ENCODE data around the gene NUMA1. TPM values are rescaled to one million over a fixed set of nuclear protein-coding genes. Genes with fewer than 3 reads are reported as not detected.

Gene NUMA1
- total RNA-seq, 1 donor from 2014 or later: 157 TPM

DNA sequence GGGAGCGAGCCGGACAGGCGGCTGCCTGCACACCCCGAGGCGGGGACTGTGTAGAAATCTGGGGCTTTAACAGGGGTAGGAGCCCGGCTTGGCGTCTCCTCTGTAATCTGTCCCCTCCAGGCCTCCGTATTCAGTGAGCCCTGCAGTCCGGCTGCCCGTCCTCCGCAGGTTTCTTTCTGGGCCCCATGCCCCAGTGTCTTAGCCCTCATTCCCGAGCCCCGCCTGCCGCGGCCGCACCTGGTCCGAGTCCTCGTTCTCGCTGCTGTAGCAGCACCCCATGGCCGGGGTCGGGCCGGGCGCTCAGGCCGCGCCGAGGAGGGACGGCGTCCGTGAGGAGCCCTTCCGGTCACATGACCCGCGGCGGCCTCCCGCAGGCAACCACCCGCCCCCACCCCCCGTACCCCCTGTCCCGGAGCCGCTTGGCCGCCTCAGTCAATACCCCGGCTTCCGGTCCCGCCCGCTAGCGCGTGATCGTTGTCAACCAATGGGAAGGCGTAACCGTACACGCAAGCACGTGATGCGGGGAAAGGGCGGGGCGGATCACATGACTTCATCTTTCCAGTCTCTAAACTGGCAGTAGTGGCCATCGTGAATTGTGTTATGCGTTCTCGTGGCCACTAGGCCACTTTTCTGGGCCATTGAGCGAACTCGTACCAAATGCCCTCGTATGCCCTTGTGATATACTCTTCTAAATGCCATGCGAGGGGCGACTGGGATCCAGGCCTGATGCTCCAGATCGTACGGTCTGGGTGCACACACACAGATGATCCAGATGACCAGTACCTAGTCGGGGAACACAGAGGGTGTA lies 22.8 kb upstream of the NUMA1 start, which contains the start of gene LAMTOR1:
Gene LAMTOR1, minus strand, starts transcription at position 352 of the 808 bp plus-strand sequence. Its CDS starts 73 bp downstream, at position 279.
- Histone ChIP-seq H3K27me3 (ENCODE audit: control insufficient read depth, insufficient read depth, low read length) (no peaks in the 10 kb centered on the region), H3K36me3 (ENCODE audit: control insufficient read depth, insufficient read depth, low read length) (no peaks in the 10 kb centered on the region), H3K4me3 (ENCODE audit: low read depth, low read length) (peak within 1 kb of the TSS; percentile 66)
- TF ChIP-seq, protein P1, sequence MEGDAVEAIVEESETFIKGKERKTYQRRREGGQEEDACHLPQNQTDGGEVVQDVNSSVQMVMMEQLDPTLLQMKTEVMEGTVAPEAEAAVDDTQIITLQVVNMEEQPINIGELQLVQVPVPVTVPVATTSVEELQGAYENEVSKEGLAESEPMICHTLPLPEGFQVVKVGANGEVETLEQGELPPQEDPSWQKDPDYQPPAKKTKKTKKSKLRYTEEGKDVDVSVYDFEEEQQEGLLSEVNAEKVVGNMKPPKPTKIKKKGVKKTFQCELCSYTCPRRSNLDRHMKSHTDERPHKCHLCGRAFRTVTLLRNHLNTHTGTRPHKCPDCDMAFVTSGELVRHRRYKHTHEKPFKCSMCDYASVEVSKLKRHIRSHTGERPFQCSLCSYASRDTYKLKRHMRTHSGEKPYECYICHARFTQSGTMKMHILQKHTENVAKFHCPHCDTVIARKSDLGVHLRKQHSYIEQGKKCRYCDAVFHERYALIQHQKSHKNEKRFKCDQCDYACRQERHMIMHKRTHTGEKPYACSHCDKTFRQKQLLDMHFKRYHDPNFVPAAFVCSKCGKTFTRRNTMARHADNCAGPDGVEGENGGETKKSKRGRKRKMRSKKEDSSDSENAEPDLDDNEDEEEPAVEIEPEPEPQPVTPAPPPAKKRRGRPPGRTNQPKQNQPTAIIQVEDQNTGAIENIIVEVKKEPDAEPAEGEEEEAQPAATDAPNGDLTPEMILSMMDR (IDR thresholded peaks at IDR 0.05; ENCODE audit: insufficient read depth, low read length, poor library complexity, severe bottlenecking): peak; percentile 41
- DNase-seq (ENCODE audit: low read depth): peak; percentile 94

DNA sequence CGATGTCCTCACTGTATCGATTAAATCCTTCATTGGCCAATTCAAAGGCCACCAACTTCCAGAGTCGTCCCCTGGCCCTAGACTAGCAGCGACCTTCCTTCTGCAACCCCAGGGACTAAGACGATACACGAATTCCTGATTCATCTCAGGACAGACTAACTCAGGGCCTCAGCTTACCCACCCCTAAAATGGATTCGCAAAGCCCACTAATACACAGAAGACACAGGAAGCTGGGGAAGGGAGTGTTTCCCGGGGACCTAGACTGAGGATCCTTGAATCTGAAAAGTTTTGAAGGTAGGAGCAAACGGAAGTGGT lies 22.2 kb upstream of the NUMA1 start:
- H3K36me3 ChIP-seq (ENCODE audit: control insufficient read depth, insufficient read depth, low read length): no peaks in the 10 kb centered on the region
- H3K4me3 ChIP-seq (ENCODE audit: low read depth, low read length): peak overlapping the region; percentile 66
- TF ChIP-seq, protein P1 (IDR thresholded peaks at IDR 0.05; ENCODE audit: insufficient read depth, low read length, poor library complexity, severe bottlenecking): no peak

DNA sequence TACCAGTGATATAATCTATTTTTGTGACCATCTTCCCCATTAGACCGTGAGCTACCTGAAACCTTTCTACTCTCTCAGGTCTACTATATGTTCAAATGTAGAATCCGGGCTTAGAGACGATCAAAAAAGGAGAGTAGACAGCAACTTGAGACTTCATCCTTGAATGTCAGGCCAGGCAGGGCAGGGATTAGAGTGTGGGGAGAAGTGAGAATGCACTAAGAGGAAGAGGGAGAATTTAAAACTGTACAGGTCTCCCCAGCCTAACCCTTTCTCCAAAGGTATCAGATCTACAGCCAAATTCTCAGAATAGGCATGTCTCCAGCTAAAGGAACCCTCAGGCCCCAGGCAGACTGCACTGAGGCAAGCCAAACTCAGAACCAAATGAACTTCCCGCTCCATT lies 21.8 kb upstream of the NUMA1 start:
- DNase-seq (ENCODE audit: low read depth): no peak
- H3K27me3 ChIP-seq (ENCODE audit: control insufficient read depth, insufficient read depth, low read length): no peaks in the 10 kb centered on the region
- TF ChIP-seq, protein P1 (IDR thresholded peaks at IDR 0.05; ENCODE audit: insufficient read depth, low read length, poor library complexity, severe bottlenecking): no peak
- peak overlapping the region; percentile 66 for H3K4me3 ChIP-seq (ENCODE audit: low read depth, low read length)
- no peaks in the 10 kb centered on the region for H3K36me3 ChIP-seq (ENCODE audit: control insufficient read depth, insufficient read depth, low read length)

More for the DNA sequence above, 22.2 kb upstream of the NUMA1 start:
- no peak for DNase-seq (ENCODE audit: low read depth)
- H3K27me3 ChIP-seq (ENCODE audit: control insufficient read depth, insufficient read depth, low read length): no peaks in the 10 kb centered on the region

DNA sequence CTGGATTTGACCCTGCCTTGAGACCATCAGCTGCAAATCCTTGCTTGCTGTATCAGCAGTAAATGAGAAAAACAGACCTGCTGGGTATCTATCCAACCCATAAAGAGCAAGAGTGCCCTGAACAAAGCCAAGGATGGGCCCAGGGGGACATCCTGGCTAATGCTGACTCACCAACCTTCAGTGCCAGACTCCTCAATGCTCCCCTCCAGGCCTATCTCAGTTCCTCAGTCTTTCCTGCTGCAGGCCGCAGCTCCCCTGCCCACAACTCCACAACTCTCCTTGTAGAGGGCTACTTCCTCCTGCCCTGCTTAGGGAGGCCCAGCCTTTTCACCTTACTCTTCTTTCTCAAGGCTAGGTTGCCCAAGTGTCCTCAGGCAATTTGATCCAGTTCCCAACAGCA lies 20.1 kb upstream of the NUMA1 start:
- Histone ChIP-seq H3K27me3 (ENCODE audit: control insufficient read depth, insufficient read depth, low read length) (no peaks in the 10 kb centered on the region), H3K36me3 (ENCODE audit: control insufficient read depth, insufficient read depth, low read length) (no peaks in the 10 kb centered on the region), H3K4me3 (ENCODE audit: low read depth, low read length) (no peak overlapping the region)
- TF ChIP-seq, protein P1 (IDR thresholded peaks at IDR 0.05; ENCODE audit: insufficient read depth, low read length, poor library complexity, severe bottlenecking): no peak
- DNase-seq (ENCODE audit: low read depth): no peak

DNA sequence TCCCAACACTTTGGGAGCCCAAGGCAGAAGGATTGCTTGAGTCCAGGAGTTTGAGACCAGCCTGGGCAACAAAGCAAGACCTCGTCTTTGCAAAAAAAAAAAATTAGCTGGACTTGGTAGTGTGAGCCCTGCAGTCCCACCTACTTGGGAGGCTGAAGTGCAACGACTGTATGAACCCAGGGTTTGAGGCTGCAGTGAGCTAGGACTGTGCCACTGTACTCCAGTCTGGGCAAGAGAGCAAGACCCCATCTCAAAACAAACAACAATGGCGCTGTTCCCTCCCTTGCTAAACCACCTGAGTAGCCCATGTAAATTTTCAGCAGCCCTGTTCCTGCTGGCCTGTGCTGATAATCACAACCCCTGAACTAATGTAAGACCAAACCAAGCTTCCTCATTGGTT lies 19.7 kb upstream of the NUMA1 start:
- DNase-seq (ENCODE audit: low read depth): no peak
- Histone ChIP-seq H3K4me3 (ENCODE audit: low read depth, low read length) (no peak overlapping the region), H3K27me3 (ENCODE audit: control insufficient read depth, insufficient read depth, low read length) (no peaks in the 10 kb centered on the region), H3K36me3 (ENCODE audit: control insufficient read depth, insufficient read depth, low read length) (peaks cover 1% of the 10 kb centered on the region)
- TF ChIP-seq, protein P1 (IDR thresholded peaks at IDR 0.05; ENCODE audit: insufficient read depth, low read length, poor library complexity, severe bottlenecking): no peak

DNA sequence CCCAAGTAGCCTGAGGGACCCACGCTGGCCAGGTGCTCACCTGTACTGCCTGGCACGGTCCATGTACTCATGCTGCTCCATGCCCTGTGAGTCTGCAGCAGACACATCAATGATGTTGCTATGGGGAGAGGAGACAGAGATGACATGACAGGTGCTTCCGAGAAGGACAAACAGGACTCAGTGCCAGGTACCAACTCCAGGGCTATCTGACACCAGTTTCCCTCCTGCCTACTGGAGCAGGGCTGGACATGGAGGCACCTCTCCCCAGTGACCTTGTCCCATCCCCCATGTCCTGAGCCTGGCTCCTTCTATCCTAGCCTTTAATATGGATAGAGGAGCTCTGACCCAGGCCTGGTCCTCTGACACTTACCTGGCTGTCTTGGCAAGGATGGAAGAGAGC lies 18.4 kb upstream of the NUMA1 start:
- TF ChIP-seq, protein P1 (IDR thresholded peaks at IDR 0.05; ENCODE audit: insufficient read depth, low read length, poor library complexity, severe bottlenecking): no peak
- peaks cover 4% of the 10 kb centered on the region for H3K36me3 ChIP-seq (ENCODE audit: control insufficient read depth, insufficient read depth, low read length)
- H3K4me3 ChIP-seq (ENCODE audit: low read depth, low read length): no peak overlapping the region
- DNase-seq (ENCODE audit: low read depth): no peak
- H3K27me3 ChIP-seq (ENCODE audit: control insufficient read depth, insufficient read depth, low read length): no peaks in the 10 kb centered on the region
